ENCODE measurements around the gene NENF.

NENF gene

GRCh38 chr1:212412374-212412773 lies 20.3 kb upstream of the NENF start:
- Histone ChIP-seq H3K9me3 (ENCODE audit: insufficient read depth, low read depth, low read length) (no peaks in the 10 kb centered on the region), H3K36me3 (ENCODE audit: insufficient read depth, low read length) (peaks cover 34% of the 10 kb centered on the region; the same call in 1 of the 2 replicates), H3K79me2 (ENCODE audit: insufficient read depth, low read length) (peaks cover 47% of the 10 kb centered on the region), H3K27me3 (ENCODE audit: insufficient read depth, low read length, poor library complexity, severe bottlenecking) (no peaks in the 10 kb centered on the region), H4K20me1 (ENCODE audit: insufficient read depth, low read length, poor library complexity, severe bottlenecking) (peaks cover 9% of the 10 kb centered on the region), H2AFZ (ENCODE audit: low read length) (no peak overlapping the region), H3K4me3 (ENCODE audit: low read length, poor library complexity, severe bottlenecking) (peak overlapping the region; percentile 82), H3F3A (ENCODE audit: low read depth) (0 out of 2 replicates have a peak, but pooled peaks cover 5% of the 10 kb centered on the region), H3K4me2 (ENCODE audit: low read depth, low read length, poor library complexity, severe bottlenecking) (peak overlapping the region; percentile 99), H3K4me1 (ENCODE audit: insufficient read depth, low read length, poor library complexity, severe bottlenecking) (peaks cover 56% of the 10 kb centered on the region), H3K9me2 (replicated peaks; ENCODE audit: low read depth, low read length) (no peaks in the 10 kb centered on the region), H3K9ac (ENCODE audit: low read depth, low read length, poor library complexity, severe bottlenecking) (peak overlapping the region; percentile 74)
- no peak for TF ChIP-seq EZH2phosphoT487 (IDR thresholded peaks at IDR 0.05; ENCODE audit: borderline replicate concordance)
- TF ChIP-seq, protein P1, sequence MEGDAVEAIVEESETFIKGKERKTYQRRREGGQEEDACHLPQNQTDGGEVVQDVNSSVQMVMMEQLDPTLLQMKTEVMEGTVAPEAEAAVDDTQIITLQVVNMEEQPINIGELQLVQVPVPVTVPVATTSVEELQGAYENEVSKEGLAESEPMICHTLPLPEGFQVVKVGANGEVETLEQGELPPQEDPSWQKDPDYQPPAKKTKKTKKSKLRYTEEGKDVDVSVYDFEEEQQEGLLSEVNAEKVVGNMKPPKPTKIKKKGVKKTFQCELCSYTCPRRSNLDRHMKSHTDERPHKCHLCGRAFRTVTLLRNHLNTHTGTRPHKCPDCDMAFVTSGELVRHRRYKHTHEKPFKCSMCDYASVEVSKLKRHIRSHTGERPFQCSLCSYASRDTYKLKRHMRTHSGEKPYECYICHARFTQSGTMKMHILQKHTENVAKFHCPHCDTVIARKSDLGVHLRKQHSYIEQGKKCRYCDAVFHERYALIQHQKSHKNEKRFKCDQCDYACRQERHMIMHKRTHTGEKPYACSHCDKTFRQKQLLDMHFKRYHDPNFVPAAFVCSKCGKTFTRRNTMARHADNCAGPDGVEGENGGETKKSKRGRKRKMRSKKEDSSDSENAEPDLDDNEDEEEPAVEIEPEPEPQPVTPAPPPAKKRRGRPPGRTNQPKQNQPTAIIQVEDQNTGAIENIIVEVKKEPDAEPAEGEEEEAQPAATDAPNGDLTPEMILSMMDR (conservative IDR thresholded peaks at IDR 0.05; ENCODE audit: low read length): no peak

- peak overlapping the region; percentile 90; the same call in 1 of the 2 replicates for H2AFZ ChIP-seq (ENCODE audit: low read length)
- peaks cover 56% of the 10 kb centered on the region for H3K4me1 ChIP-seq (ENCODE audit: insufficient read depth, low read length, poor library complexity, severe bottlenecking)
- no peaks in the 10 kb centered on the region for H3K27me3 ChIP-seq (ENCODE audit: insufficient read depth, low read length, poor library complexity, severe bottlenecking)
- no peaks in the 10 kb centered on the region for H3K9me2 ChIP-seq (replicated peaks; ENCODE audit: low read depth, low read length)
- peaks cover 9% of the 10 kb centered on the region for H4K20me1 ChIP-seq (ENCODE audit: insufficient read depth, low read length, poor library complexity, severe bottlenecking)
- TF ChIP-seq EZH2phosphoT487 (IDR thresholded peaks at IDR 0.05; ENCODE audit: borderline replicate concordance): no peak
- TF ChIP-seq, protein P1 (conservative IDR thresholded peaks at IDR 0.05; ENCODE audit: low read length): no peak
- peaks cover 47% of the 10 kb centered on the region for H3K79me2 ChIP-seq (ENCODE audit: insufficient read depth, low read length)
- peaks cover 22% of the 10 kb centered on the region; the same call in 1 of the 2 replicates for H3K36me3 ChIP-seq (ENCODE audit: insufficient read depth, low read length)
- peak overlapping the region; percentile 99 for H3K4me2 ChIP-seq (ENCODE audit: low read depth, low read length, poor library complexity, severe bottlenecking)
- H3F3A ChIP-seq (ENCODE audit: low read depth): 0 out of 2 replicates have a peak, but pooled peaks cover 5% of the 10 kb centered on the region
- H3K9me3 ChIP-seq (ENCODE audit: insufficient read depth, low read depth, low read length): no peaks in the 10 kb centered on the region
- peak overlapping the region; percentile 74 for H3K9ac ChIP-seq (ENCODE audit: low read depth, low read length, poor library complexity, severe bottlenecking)
- peak overlapping the region; percentile 82 for H3K4me3 ChIP-seq (ENCODE audit: low read length, poor library complexity, severe bottlenecking)
These were observed 18.8 kb upstream of the NENF start for GRCh38 chr1:212413902-212414327.

GRCh38 chr1:212414328-212415106 lies 18.2 kb upstream of the NENF start, which contains the start of gene PACC1:
Gene PACC1, minus strand, starts transcription at chr1:212414886. Its CDS starts 129 bp downstream, at chr1:212414757.
- H3K9me3 ChIP-seq (ENCODE audit: insufficient read depth, low read depth, low read length): no peaks in the 10 kb centered on the region
- H3F3A ChIP-seq (ENCODE audit: low read depth): 0 out of 2 replicates have a peak, but pooled peaks cover 5% of the 10 kb centered on the region
- peak within 1 kb of the TSS; percentile 82 for H3K4me3 ChIP-seq (ENCODE audit: low read length, poor library complexity, severe bottlenecking)
- H3K36me3 ChIP-seq (ENCODE audit: insufficient read depth, low read length): peaks cover 16% of the 10 kb centered on the region; the same call in 1 of the 2 replicates
- H3K79me2 ChIP-seq (ENCODE audit: insufficient read depth, low read length): peaks cover 47% of the 10 kb centered on the region
- H3K9ac ChIP-seq (ENCODE audit: low read depth, low read length, poor library complexity, severe bottlenecking): peak within 1 kb of the TSS; percentile 74
- H3K4me1 ChIP-seq (ENCODE audit: insufficient read depth, low read length, poor library complexity, severe bottlenecking): peaks cover 53% of the 10 kb centered on the region
- peak within 1 kb of the TSS; percentile 90 for H2AFZ ChIP-seq (ENCODE audit: low read length)
- H3K27me3 ChIP-seq (ENCODE audit: insufficient read depth, low read length, poor library complexity, severe bottlenecking): no peaks in the 10 kb centered on the region
- H3K4me2 ChIP-seq (ENCODE audit: low read depth, low read length, poor library complexity, severe bottlenecking): peak within 1 kb of the TSS; percentile 99
- TF ChIP-seq, protein P1 (conservative IDR thresholded peaks at IDR 0.05; ENCODE audit: low read length): no peak
- TF ChIP-seq EZH2phosphoT487 (IDR thresholded peaks at IDR 0.05; ENCODE audit: borderline replicate concordance): no peak
- H4K20me1 ChIP-seq (ENCODE audit: insufficient read depth, low read length, poor library complexity, severe bottlenecking): peaks cover 9% of the 10 kb centered on the region
- no peaks in the 10 kb centered on the region for H3K9me2 ChIP-seq (replicated peaks; ENCODE audit: low read depth, low read length)
